RWPE1 (cell line): ENCODE results near the gene AGMO.

Experiments used
- CTCF ChIA-PET: fragments of 350-600 bp; sonication (Branson Sonifier 250); formaldehyde crosslinking; extraction: SDS; loops from one replicate; lab custom pipeline; 2021; lab: Yijun Ruan, JAX
- POLR2A ChIA-PET: fragments of 400-600 bp; formaldehyde crosslinking; extraction: SDS; loops from one replicate; lab custom pipeline; 2020; ENCODE audit warnings: antibody characterized with exemption; ENCODE audit not compliant: low non-redundant PET; lab: Yijun Ruan, JAX
- DNase-seq: peaks from one replicate; pipeline ENCODE4 v3.0.0; 2012; ENCODE audit warnings: low spot score
- H3K27ac ChIP-seq: fragments of 450-650 bp; 2 replicates; pipeline ENCODE4 v1.5.1; 2017
- TF ChIP-seq, protein P1 (sequence below): fragments of 450-650 bp; conservative IDR thresholded peaks from 2 replicates; pipeline ENCODE4 v1.5.1; 2017; ENCODE audit warnings: low read depth, mild to moderate bottlenecking

The AGMO gene

DNA sequence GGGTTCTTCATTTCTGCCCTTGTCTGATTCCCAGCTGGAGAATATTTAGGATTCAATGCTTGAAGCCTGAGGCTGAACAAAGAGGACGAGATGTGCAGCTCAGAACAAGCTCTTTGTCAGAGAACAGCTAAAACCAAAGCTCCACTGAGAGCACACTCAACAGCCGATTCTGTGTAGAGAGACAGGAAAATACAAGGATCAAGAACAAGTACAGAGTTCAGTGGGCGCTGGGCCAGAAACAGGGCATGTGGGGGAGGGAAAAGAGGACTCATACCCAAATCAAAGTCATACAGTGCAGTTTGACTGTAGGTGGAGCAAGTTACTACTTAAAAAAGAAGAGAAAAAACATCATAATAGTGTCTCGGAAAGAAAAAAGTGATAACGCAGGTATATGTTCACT, at the start of gene AGMO:
TSS of gene AGMO (minus strand) at position 181 of the 400 bp plus-strand sequence.
- no peak within 1 kb of the TSS for H3K27ac ChIP-seq
- DNase-seq: no peak
- ChIA-PET CTCF (interaction anchor here (0.6 kb wide), 1 partner anchor 75 kb away, joined by 3 read pairs; no protein-coding TSS in a partner anchor), POLR2A (no interaction called here)
- TF ChIP-seq, protein P1, sequence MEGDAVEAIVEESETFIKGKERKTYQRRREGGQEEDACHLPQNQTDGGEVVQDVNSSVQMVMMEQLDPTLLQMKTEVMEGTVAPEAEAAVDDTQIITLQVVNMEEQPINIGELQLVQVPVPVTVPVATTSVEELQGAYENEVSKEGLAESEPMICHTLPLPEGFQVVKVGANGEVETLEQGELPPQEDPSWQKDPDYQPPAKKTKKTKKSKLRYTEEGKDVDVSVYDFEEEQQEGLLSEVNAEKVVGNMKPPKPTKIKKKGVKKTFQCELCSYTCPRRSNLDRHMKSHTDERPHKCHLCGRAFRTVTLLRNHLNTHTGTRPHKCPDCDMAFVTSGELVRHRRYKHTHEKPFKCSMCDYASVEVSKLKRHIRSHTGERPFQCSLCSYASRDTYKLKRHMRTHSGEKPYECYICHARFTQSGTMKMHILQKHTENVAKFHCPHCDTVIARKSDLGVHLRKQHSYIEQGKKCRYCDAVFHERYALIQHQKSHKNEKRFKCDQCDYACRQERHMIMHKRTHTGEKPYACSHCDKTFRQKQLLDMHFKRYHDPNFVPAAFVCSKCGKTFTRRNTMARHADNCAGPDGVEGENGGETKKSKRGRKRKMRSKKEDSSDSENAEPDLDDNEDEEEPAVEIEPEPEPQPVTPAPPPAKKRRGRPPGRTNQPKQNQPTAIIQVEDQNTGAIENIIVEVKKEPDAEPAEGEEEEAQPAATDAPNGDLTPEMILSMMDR: no peak

DNA sequence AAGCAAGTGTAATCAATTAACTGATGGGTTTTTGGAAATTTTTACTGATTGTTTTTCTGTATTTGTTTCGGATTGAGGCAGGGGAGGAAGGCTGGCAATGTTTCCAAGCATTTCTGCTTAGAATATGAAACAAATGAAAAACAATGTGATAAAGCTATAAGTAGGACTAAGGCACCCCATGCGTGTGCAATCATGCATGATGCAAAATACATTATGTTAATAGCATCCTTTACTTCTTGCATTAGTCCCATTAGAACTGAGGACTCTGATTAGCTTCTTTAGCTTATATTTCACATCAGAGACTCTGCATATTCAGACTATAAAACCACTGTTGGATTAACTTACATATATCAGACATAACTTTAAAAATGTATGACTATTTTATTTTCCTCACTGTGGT, 48.7 kb upstream of the AGMO start:
- no peak overlapping the region for H3K27ac ChIP-seq
- TF ChIP-seq, protein P1: no peak
- ChIA-PET POLR2A (no interaction called here), CTCF (interaction anchor here (0.5 kb wide), 1 partner anchor 125 kb away, joined by 4 read pairs; no protein-coding TSS in a partner anchor)
- DNase-seq: no peak

DNA sequence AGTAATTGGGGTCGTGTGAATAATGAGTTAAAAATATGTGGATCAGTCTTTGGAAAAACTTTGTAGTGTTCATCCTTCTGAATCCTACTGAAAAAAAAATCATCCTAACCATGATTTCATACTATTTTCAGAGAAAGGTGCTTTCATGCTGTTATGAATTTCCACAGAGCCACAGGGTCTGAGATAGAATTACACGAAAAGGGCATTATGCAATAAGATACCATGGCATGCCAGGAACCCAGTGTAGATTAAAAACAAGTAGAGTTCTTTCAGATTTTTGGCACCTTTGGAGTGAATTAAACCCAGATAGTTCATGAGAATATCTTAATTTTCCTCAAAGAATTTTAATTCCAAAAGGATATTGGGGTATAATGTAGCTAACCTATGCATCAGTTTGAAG, 47.5 kb upstream of the AGMO start:
- no peak overlapping the region for H3K27ac ChIP-seq
- ChIA-PET CTCF (no interaction called here), POLR2A (no interaction called here)
- DNase-seq: no peak
- TF ChIP-seq, protein P1: no peak

- H3K27ac ChIP-seq: no peak overlapping the region
- TF ChIP-seq, protein P1: no peak
- ChIA-PET POLR2A (no interaction called here), CTCF (interaction anchor here (0.8 kb wide), 1 partner anchor 113 kb away, joined by 4 read pairs; no protein-coding TSS in a partner anchor)
- no peak for DNase-seq
Measured at GRCh38 chr7:15607529-15608210, 45.9 kb upstream of the AGMO start.

DNA sequence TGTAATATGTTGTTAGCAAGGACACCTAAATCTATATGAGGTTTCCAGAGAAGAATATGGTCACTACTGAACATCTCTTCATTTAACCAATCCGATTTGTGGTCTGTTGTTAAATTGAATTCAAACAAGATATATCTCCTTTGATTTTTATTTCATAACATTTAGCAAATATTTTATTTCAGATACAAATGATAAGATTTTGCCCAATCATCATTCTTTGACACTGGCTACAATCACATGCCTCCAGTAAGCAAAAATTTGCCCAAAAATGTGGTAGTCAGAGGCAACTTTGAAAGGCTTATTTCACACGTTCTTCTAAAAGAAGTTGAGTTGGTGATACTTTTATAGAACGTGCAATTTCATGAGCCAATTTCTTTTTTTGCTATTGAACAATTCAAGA, 44.7 kb upstream of the AGMO start:
- no peak for DNase-seq
- ChIA-PET POLR2A (no interaction called here), CTCF (no interaction called here)
- TF ChIP-seq, protein P1: no peak
- no peak overlapping the region for H3K27ac ChIP-seq

DNA sequence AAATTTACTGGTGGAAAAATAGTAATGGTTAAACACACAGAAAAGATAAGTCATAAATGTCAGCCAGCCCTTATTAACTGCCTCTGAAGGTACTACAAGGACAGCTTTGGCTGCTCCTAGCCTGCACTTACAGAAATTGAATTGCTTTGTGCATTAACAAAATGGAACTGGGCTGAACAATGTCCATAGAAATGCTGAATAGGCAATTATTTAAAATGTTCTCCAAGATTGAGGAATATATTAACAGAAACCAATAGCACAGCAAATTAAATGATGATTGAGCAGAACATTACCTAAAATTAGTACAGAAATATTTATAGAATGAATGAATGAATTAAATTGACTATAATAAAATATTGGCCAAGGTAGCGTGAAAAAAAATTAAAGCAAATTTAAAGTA, 42.4 kb upstream of the AGMO start:
- TF ChIP-seq, protein P1: no peak
- no peak for DNase-seq
- no peak overlapping the region for H3K27ac ChIP-seq
- CTCF ChIA-PET: no interaction called here
- POLR2A ChIA-PET: no interaction called here
